HepG2 (cell line): ENCODE measurements around the gene SRP68. TPM values are rescaled to one million over a fixed set of nuclear protein-coding genes. Genes with fewer than 3 reads are reported as not detected.

Experiments used
- CEBPB ChIP-seq: IDR thresholded peaks from 2 replicates; pipeline ENCODE4 v1.6.1; 2011; ENCODE audit warnings: low read depth, low read length, improper control_type of control experiment, borderline replicate concordance
- CREB3 ChIP-seq: sonication (generic); formaldehyde crosslinking; IDR thresholded peaks from 2 replicates; pipeline ENCODE4 v1.5.0; 2020; ENCODE audit warnings: missing genetic modification reagents
- GTF3A ChIP-seq: sonication (generic); formaldehyde crosslinking; conservative IDR thresholded peaks from 2 replicates; pipeline ENCODE4 v1.4.0; 2020; ENCODE audit warnings: mild to moderate bottlenecking, missing genetic modification reagents
- NFKB2 ChIP-seq: sonication (generic); formaldehyde crosslinking; IDR thresholded peaks from 2 replicates; pipeline ENCODE4 v1.4.0; 2020; ENCODE audit warnings: missing genetic modification reagents, borderline replicate concordance
- NFKBIZ ChIP-seq: IDR thresholded peaks from 2 replicates; pipeline ENCODE4 v1.6.1; 2018; ENCODE audit warnings: missing genetic modification reagents, missing compliant biosample characterization
- NR2C2 ChIP-seq: sonication (generic); formaldehyde crosslinking; IDR thresholded peaks from 2 replicates; pipeline ENCODE4 v1.4.0; 2020; ENCODE audit warnings: missing genetic modification reagents, mild to moderate bottlenecking, moderate library complexity, borderline replicate concordance
- PAF1 ChIP-seq: IDR thresholded peaks from 2 replicates; pipeline ENCODE4 v1.6.1; 2016; ENCODE audit warnings: missing genetic modification reagents, missing compliant biosample characterization
- PAWR ChIP-seq: sonication (generic); formaldehyde crosslinking; IDR thresholded peaks from 2 replicates; pipeline ENCODE4 v1.4.0; 2020; ENCODE audit warnings: missing genetic modification reagents, mild to moderate bottlenecking, borderline replicate concordance
- POLR2AphosphoS2 ChIP-seq: IDR thresholded peaks from 2 replicates; pipeline ENCODE4 v1.6.1; 2011; ENCODE audit warnings: low read depth, low read length, improper control_type of control experiment
- TMF1 ChIP-seq: sonication (generic); formaldehyde crosslinking; IDR thresholded peaks from 2 replicates; pipeline ENCODE4 v1.8.1; 2022; ENCODE audit warnings: low read depth, missing genetic modification reagents
- TOPORS ChIP-seq: sonication (generic); formaldehyde crosslinking; IDR thresholded peaks from 2 replicates; pipeline ENCODE4 v1.8.0; 2023; ENCODE audit warnings: mild to moderate bottlenecking, missing genetic modification reagents
- ZBTB1 ChIP-seq: sonication (generic); formaldehyde crosslinking; IDR thresholded peaks from 2 replicates; pipeline ENCODE4 v1.4.0; 2020; ENCODE audit warnings: missing genetic modification reagents, borderline replicate concordance
- ZNF512B ChIP-seq: sonication (generic); formaldehyde crosslinking; IDR thresholded peaks from 2 replicates; pipeline ENCODE4 v1.5.1; 2020; ENCODE audit warnings: missing genetic modification reagents, mild to moderate bottlenecking, borderline replicate concordance
- ZNF672 ChIP-seq: sonication (generic); formaldehyde crosslinking; IDR thresholded peaks from 2 replicates; pipeline ENCODE4 v1.8.1; 2022; ENCODE audit warnings: missing genetic modification reagents
- ZSCAN30 ChIP-seq: sonication (generic); formaldehyde crosslinking; IDR thresholded peaks from 2 replicates; pipeline ENCODE4 v1.5.0; 2020; ENCODE audit warnings: mild to moderate bottlenecking, missing genetic modification reagents
- polyA plus RNA-seq, 8 experiments: library from polyadenylated mRNA; depleted of rRNA in 3 of 8; stranded (reverse) in 7 of 8; unstranded in 1 of 8; fragments of >200 nt; fragmentation: Illumina TruSeq in 4 of 8; extraction: Trizol in 4 of 8; gene quantifications; 2 replicates each; pipeline versions ENCODE4 v1.2.1 to v1.2.3, GENCODE V29; 2011 to 2016; ENCODE audit warnings: low read depth in 4 of 8, missing spikeins in 1 of 8, mixed read lengths in 1 of 8; ENCODE audit not compliant: insufficient read depth in 1 of 8
- total RNA-seq, 5 experiments: library from RNA; depleted of rRNA; stranded (reverse); fragments of >200 nt; fragmentation: Illumina TruSeq; extraction: Trizol; gene quantifications; 2 replicates each; pipeline ENCODE4 v1.2.3, GENCODE V29; 2016; ENCODE audit warnings: low read depth in 1 of 5
- TF ChIP-seq, protein P1 (sequence below), 2 experiments: sonication (generic) in 1 of 2; formaldehyde crosslinking in 1 of 2; IDR thresholded peaks; 2 replicates each; pipeline versions ENCODE4 v1.6.1 to v1.9.0; 2014 to 2022; ENCODE audit warnings: antibody characterized with exemption in 1 of 2, borderline replicate concordance in 1 of 2, inconsistent platforms in 1 of 2, low read depth in 1 of 2, missing genetic modification reagents in 1 of 2
- TF ChIP-seq, protein P2 (sequence below): sonication (generic); formaldehyde crosslinking; IDR thresholded peaks from 2 replicates; pipeline ENCODE4 v1.9.0; 2022; ENCODE audit warnings: low read depth, missing genetic modification reagents

The SRP68 gene
- total and polyA plus RNA-seq, 2 of the 13 experiments (the other 11 are each of a cell fraction or from before 2014, with no cell fraction given) = 39.8 to 74.3 TPM

- TF ChIP-seq, protein P1, sequence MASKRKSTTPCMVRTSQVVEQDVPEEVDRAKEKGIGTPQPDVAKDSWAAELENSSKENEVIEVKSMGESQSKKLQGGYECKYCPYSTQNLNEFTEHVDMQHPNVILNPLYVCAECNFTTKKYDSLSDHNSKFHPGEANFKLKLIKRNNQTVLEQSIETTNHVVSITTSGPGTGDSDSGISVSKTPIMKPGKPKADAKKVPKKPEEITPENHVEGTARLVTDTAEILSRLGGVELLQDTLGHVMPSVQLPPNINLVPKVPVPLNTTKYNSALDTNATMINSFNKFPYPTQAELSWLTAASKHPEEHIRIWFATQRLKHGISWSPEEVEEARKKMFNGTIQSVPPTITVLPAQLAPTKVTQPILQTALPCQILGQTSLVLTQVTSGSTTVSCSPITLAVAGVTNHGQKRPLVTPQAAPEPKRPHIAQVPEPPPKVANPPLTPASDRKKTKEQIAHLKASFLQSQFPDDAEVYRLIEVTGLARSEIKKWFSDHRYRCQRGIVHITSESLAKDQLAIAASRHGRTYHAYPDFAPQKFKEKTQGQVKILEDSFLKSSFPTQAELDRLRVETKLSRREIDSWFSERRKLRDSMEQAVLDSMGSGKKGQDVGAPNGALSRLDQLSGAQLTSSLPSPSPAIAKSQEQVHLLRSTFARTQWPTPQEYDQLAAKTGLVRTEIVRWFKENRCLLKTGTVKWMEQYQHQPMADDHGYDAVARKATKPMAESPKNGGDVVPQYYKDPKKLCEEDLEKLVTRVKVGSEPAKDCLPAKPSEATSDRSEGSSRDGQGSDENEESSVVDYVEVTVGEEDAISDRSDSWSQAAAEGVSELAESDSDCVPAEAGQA (IDR thresholded peaks at IDR 0.05; ENCODE audit: low read depth) = peak; percentile 90
- TF ChIP-seq, protein P1 (CRISPR knock-in tag; IDR thresholded peaks at IDR 0.05; ENCODE audit: borderline replicate concordance) = 0 out of 2 replicates have a peak, but pooled peaks have one; percentile 52
- TF ChIP-seq NFKBIZ (CRISPR knock-in tag) = 0 out of 2 replicates have a peak, but pooled peaks have one; percentile 91
- peak; percentile 89; the same call in 1 of the 2 replicates for TF ChIP-seq TMF1 (CRISPR knock-in tag)
- TF ChIP-seq, protein P2, sequence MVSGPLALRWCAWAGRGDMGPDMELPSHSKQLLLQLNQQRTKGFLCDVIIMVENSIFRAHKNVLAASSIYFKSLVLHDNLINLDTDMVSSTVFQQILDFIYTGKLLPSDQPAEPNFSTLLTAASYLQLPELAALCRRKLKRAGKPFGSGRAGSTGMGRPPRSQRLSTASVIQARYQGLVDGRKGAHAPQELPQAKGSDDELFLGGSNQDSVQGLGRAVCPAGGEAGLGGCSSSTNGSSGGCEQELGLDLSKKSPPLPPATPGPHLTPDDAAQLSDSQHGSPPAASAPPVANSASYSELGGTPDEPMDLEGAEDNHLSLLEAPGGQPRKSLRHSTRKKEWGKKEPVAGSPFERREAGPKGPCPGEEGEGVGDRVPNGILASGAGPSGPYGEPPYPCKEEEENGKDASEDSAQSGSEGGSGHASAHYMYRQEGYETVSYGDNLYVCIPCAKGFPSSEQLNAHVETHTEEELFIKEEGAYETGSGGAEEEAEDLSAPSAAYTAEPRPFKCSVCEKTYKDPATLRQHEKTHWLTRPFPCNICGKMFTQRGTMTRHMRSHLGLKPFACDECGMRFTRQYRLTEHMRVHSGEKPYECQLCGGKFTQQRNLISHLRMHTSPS (CRISPR knock-in tag) = peak; percentile 62
- no peak for TF ChIP-seq PAF1 (CRISPR knock-in tag)
- TF ChIP-seq ZNF512B (CRISPR knock-in tag) = no peak
- TF ChIP-seq POLR2AphosphoS2 = no peak
- TF ChIP-seq GTF3A = no peak
- peak; percentile 95 for TF ChIP-seq NR2C2 (CRISPR knock-in tag)
- no peak for TF ChIP-seq ZSCAN30
- TF ChIP-seq TOPORS (CRISPR knock-in tag) = peak; percentile 73; the same call in 1 of the 2 replicates
- TF ChIP-seq CEBPB = no peak
- TF ChIP-seq ZNF672 (CRISPR knock-in tag) = 0 out of 2 replicates have a peak, but pooled peaks have one; percentile 68
- TF ChIP-seq NFKB2 (CRISPR knock-in tag) = peak; percentile 90; the same call in 1 of the 2 replicates
- no peak for TF ChIP-seq PAWR (CRISPR knock-in tag)
- TF ChIP-seq ZBTB1 (CRISPR knock-in tag) = no peak
- no peak for TF ChIP-seq CREB3 (CRISPR knock-in tag)
These were observed at the start of gene SRP68 (continued) for GRCh38 chr17:76072148-76072858.
